GM12865 (cell line): Measurements from ENCODE around the gene MAD1L1.

ENCODE experiments used
- DNase-seq: peaks from one replicate; pipeline ENCODE4 v3.0.0; 2010; ENCODE audit warnings: low read depth
- H3K4me3 ChIP-seq: 2 replicates; pipeline ENCODE4 v1.5.1; 2011; ENCODE audit warnings: mild to moderate bottlenecking, low read depth, low read length, control low read depth
- TF ChIP-seq, protein P1 (sequence below): IDR thresholded peaks from 2 replicates; pipeline ENCODE4 v1.5.1; 2011; ENCODE audit warnings: low read length, control low read depth, low read depth, inconsistent platforms; ENCODE audit not compliant: insufficient read depth; ENCODE audit errors: missing control alignments

The MAD1L1 gene

DNA sequence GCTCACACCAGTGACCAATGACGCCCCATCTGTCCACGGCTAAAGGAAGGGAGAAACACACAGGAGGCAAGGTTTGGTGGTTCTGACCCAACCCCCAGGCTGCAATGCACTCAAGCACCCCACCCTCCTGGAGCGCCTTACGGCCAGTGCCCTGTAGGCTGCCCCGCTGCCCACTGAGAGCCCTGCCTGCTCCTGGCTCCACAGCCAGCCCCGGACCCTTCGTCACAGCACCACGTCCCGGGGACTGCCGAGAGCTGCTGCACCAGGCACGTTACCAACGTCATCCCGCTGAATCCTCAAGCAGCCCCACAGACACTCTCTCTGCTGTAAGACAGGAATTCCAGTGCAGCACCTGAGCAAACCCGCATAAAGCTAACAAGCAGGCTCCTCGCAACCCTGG lies 87.8 kb downstream of the MAD1L1 start:
- TF ChIP-seq, protein P1, sequence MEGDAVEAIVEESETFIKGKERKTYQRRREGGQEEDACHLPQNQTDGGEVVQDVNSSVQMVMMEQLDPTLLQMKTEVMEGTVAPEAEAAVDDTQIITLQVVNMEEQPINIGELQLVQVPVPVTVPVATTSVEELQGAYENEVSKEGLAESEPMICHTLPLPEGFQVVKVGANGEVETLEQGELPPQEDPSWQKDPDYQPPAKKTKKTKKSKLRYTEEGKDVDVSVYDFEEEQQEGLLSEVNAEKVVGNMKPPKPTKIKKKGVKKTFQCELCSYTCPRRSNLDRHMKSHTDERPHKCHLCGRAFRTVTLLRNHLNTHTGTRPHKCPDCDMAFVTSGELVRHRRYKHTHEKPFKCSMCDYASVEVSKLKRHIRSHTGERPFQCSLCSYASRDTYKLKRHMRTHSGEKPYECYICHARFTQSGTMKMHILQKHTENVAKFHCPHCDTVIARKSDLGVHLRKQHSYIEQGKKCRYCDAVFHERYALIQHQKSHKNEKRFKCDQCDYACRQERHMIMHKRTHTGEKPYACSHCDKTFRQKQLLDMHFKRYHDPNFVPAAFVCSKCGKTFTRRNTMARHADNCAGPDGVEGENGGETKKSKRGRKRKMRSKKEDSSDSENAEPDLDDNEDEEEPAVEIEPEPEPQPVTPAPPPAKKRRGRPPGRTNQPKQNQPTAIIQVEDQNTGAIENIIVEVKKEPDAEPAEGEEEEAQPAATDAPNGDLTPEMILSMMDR: no peak
- DNase-seq: no peak

DNA sequence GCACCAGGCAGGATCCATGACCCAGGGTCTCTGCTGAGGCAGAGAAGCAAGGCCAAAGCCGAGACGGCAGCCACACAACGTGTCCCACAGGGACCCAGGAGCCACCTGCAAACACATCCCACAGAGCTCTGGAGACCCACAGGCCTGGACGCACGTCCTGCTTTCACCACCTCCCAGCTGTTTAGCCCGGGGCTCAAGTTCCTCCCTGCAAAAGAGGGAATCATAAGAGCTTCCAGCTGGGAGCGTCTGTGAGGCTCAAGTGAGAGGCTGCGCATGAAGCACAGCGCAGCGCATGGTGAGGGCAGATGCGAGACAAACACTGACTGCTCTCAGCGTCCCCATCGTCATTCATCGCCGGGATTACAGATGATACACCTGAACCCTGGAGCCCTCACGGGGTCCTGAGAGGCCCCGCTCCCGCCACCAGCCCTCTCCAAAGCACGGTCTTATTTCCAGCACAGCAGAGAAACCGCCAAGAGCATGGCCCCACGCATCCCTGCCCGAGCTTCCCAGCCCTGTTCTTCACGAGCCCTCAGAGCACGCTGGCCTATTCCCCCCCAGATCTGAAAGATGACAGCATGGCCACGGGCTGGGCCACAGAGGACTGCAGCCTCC lies 88.7 kb downstream of the MAD1L1 start:
- H3K4me3 ChIP-seq: no peak overlapping the region
- no peak for DNase-seq
- TF ChIP-seq, protein P1: no peak

More for the DNA sequence above, 87.8 kb downstream of the MAD1L1 start:
- H3K4me3 ChIP-seq: no peak overlapping the region

- H3K4me3 ChIP-seq: no peak overlapping the region
- no peak for DNase-seq
- TF ChIP-seq, protein P1: no peak
Observed at GRCh38 chr7:2143450-2143849, 89.3 kb downstream of the MAD1L1 start.

DNA sequence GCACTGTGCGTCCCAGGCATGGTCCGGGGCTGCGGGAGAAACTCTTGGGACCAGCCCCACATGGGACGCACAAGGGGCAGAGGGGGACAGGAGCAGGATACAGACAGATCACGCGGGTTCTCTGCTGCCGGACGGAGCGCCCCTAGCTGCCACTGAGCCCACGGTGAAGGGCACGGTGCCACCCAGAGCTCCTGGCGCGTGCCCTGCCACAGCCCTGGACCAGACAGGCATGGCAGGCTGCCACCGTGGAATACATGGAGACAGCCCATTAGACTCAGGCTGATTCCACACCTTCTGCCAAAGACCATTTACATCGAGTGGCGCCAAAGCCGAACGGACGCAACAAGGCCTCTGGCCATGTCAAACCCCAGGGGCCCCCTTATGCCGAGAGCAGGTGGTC lies 90.4 kb downstream of the MAD1L1 start:
- H3K4me3 ChIP-seq: no peak overlapping the region
- DNase-seq: no peak
- TF ChIP-seq, protein P1: no peak

DNA sequence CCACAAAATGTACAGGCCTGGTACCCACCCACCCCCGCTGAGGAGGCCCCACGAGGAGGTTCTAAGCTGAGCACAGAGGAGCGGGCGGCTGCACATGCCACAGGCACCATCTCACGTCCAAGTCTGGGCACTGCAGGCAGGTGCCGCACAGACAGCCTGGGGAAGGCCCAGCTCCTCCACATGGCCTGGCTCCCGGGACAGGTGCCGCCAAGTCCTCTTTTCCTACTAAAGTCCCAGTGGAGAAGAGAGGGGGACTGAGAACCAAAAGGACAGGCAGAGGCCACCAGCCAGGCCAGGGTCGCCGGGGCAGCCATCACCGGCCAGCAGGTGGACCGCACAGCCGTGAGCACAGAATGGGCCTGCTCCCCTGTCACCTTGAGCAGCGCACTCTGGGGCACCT lies 91.1 kb downstream of the MAD1L1 start:
- TF ChIP-seq, protein P1: no peak
- H3K4me3 ChIP-seq: no peak overlapping the region
- DNase-seq: no peak

DNA sequence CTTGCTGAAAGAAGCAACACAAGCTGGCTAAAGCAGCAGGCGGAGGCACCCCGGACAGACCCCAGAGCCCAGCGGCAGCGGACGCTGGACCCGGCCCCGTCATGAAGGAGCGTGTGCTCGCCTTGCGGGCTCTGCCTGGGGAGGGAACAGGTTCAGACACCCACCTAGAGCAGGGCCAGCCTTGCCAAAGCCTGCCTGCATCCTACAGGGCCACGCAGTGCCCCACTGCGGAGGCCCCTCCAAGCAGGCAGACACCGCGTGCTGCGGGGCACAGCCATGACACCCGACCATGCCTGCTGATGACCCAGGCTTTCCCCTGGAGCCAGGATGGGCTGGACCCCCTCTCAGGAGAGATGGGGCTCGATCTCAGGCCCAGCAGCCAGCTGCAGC lies 91.7 kb downstream of the MAD1L1 start:
- DNase-seq: no peak
- H3K4me3 ChIP-seq: no peak overlapping the region
- TF ChIP-seq, protein P1: no peak
